Fibroblast of pulmonary artery (primary cell): ENCODE data around the gene RAPGEF6.
"Not testable (repeated sequence)": the region's sequence is repeated elsewhere in the genome, so short reads cannot be mapped to it uniquely, and the experiment has no call there.

Experiments used
- DNase-seq: peaks from one replicate; pipeline ENCODE4 v3.0.0-alpha.2; 2010; ENCODE audit warnings: low read depth
- H3K4me3 ChIP-seq: replicated peaks from 2 replicates; pipeline ENCODE4 v1.5.1; 2011; ENCODE audit warnings: low read depth, mild to moderate bottlenecking, control low read depth, low read length, moderate library complexity
- CTCF ChIP-seq: IDR thresholded peaks from 2 replicates; pipeline ENCODE4 v1.5.1; 2011; ENCODE audit warnings: mild to moderate bottlenecking, control low read depth, low read length, inconsistent platforms; ENCODE audit errors: missing control alignments

The RAPGEF6 gene

GRCh38 chr5:131633830-131634229 is 1.2 kb downstream of the RAPGEF6 start:
- no peak for TF ChIP-seq CTCF
- H3K4me3 ChIP-seq = peak overlapping the region; percentile 92
- DNase-seq = no peak

- TF ChIP-seq CTCF = no peak
- H3K4me3 ChIP-seq = no peak overlapping the region
- DNase-seq = no peak
Observed at GRCh38 chr5:131630963-131631350, 4.1 kb downstream of the RAPGEF6 start.

- H3K4me3 ChIP-seq = no peak overlapping the region
- DNase-seq = no peak
- no peak for TF ChIP-seq CTCF
Observed at GRCh38 chr5:131630208-131630962, 4.6 kb downstream of the RAPGEF6 start.

- peak; percentile 24 for DNase-seq
- no peak for TF ChIP-seq CTCF
- no peak overlapping the region for H3K4me3 ChIP-seq
Observed at GRCh38 chr5:131628990-131629389, 6.0 kb downstream of the RAPGEF6 start.

GRCh38 chr5:131627207-131627865 is 7.7 kb downstream of the RAPGEF6 start:
- no peak overlapping the region for H3K4me3 ChIP-seq
- TF ChIP-seq CTCF = no peak
- DNase-seq = no peak

- H3K4me3 ChIP-seq = no peak overlapping the region
- DNase-seq = peak; percentile 60
- TF ChIP-seq CTCF = no peak
Observed at GRCh38 chr5:131622633-131623032, 12.4 kb downstream of the RAPGEF6 start.

GRCh38 chr5:131621164-131621563 is 13.9 kb downstream of the RAPGEF6 start:
- DNase-seq, H3K4me3 ChIP-seq: not testable (repeated sequence)
